ENCODE results near the gene MYRIP.

DNA sequence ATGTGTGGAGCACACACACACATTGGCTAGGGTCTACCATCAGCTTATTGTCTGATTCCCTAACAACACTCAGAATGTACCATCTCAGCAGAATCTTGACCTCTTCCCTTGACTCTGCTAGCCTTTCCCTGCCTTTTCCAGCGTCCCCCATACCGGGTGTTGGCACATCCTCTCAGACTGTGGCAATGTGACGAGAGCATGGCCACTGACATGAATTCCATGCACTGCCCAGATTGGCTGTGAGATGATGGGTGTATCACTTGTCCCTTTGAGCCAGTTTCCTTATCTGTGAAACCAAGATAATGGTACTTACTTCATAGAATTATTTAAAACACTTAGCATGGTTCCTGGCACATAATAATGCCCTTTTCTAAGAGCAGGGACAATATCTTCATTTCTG lies 439.8 kb downstream of the MYRIP start:
- TF ChIP-seq POLR2A (IDR thresholded peaks at IDR 0.05; ENCODE audit: low read depth, low read length) = no peak
- TF ChIP-seq POLR2AphosphoS5 (IDR thresholded peaks at IDR 0.05; ENCODE audit: low read depth, low read length) = no peak
- TF ChIP-seq SPI1 (IDR thresholded peaks at IDR 0.05; ENCODE audit: low read depth, low read length) = no peak
- TF ChIP-seq TAF1 (IDR thresholded peaks at IDR 0.05; ENCODE audit: low read depth, low read length) = no peak
- TF ChIP-seq POU2F2 (IDR thresholded peaks at IDR 0.05; ENCODE audit: low read depth, low read length) = no peak
- no peak for TF ChIP-seq PAX5 (IDR thresholded peaks at IDR 0.05; ENCODE audit: insufficient read depth, low read length, severe bottlenecking)

All from GM12891 (cell line).